NCI-H2029 treated with DMSO at 0.1 percent for 48 hours (cell line): Measurements from ENCODE around the gene TICAM2.

Experiments
- DNase-seq: peaks from one replicate; lab custom pipeline; 2025; lab: John Stamatoyannopoulos, UW

The TICAM2 gene

DNA sequence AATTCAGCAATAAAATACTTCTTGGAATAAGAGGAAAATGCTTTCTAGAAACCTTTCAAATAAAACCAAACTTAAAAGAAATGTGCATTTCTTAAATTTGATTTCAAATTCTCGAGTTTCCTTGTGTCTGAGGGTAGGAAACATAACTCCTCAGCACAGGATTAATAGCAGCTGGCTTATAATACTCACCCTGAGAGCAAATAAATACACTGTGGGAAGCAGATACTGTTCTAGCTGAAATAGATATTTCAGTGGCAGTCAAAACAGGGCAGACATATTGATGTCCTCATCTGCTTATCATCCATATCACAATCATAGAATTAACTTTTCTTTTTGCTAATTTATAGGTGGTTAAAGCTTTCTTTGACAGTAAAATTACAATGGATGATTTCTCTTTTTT lies 33.6 kb downstream of the TICAM2 start:
- DNase-seq = no peak

DNA sequence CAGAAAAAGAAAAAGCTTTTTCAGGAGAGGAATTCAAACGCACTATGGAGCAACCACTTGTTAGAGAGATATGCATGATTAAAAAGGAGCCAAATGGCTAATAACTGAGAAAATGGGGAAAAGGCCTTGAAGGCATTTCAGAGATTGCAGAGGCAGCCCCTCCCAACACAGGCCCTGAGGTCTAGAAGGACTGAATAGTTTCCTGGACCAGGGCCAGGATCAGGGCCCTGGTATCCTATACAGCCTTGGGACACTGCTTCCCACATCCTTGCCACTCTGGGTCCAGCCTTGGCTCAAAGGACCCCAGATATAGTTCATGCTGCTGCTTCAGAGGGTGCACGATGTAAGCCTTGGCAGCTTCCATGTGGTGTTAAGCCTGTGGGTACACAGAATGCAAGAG lies 37.0 kb downstream of the TICAM2 start:
- no peak for DNase-seq

DNA sequence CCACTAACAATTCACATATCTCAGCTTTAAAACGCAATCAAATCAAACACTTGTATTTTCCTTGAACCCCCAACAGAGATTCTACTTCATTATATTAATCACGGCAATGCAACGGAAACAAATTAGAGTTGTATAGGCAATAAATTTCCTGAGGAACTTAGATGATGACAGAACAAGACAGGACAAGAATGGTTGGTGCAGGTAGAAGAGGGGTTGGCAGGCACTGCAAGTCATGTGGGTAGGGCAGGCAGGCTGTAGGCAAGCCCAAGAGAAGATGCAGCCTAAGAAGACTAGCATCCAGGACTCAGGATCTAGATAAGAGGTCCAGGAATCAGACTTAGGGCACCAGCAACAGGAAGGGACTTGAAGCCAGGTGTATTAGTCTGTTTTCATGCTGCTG lies 41.1 kb downstream of the TICAM2 start:
- no peak for DNase-seq

DNA sequence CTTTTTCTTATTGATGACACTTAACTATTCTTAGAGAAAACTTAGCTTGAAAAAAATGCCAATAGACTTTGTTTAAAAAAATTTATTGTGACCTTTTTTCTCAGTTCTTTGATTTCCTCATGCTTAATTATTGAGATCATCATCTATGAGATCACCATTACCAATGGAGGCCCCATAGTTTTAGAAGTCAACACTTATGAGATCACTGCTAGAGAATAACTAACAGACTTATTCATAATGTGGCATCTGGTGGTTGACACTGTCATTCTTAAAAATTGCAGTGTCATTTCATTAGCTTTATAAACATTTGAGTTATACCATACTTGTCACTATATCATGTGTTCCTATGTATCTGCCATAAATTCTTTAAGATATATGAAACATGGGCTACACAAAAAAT lies 42.8 kb downstream of the TICAM2 start:
- no peak for DNase-seq

DNA sequence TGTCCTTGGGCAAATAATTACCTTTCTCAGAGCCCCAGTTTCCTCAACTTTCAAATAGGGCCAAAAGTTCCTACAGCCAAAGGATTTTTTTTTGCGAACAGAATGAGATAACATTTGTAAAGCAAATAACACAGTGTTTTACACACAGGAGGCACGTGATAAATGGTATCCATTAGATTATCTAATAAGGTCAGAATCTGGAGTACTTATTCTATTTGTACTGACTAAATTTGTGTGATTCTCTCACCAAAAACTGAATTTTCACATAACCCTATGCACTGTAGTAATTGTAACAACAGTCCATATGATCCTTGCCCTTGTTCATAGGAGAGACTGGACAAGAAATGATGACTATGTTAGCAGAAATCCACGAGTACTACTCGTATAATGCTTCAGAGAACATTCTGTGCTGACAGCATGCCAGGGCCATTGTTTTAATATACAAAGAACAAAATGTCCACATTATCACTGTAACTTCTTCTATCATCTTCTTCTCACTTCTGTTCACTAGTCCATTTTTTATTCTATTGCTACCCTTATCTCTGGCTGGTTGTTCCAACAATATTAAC lies 43.8 kb downstream of the TICAM2 start:
- DNase-seq = no peak

DNA sequence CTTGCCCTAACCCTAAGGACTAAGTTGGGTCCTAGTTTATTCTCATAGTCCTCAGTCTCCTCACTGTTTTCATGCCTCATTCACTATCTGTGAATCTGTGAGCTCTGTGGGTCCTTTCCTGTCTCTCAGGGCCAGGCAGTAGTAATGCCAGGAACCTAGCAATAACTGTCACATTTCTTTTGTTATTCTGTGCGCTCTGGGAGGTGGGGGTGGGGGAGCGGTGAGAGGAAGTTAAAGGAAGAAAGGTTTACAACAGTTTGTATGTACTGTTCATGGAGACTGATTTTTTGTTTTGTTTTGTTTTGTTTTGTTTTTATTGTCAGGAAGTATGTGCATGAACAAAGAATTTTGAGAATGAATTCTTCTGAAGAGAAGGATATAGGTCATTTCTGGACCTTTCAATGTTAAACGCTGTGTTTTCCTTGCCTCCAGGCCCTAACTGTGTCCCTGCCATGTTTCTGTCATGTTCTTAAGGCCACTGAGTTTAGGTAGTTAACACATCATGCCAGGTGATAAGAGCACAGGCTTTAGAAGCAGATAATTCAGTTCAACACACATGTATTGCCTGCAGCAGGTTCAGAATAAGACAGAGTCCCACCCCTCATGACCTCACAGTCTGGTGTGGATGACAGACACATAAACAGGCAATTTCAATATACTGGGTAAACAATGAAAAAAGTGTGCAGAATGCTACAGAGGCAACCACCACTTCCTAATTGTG lies 44.5 kb downstream of the TICAM2 start:
- DNase-seq = peak; percentile 4

DNA sequence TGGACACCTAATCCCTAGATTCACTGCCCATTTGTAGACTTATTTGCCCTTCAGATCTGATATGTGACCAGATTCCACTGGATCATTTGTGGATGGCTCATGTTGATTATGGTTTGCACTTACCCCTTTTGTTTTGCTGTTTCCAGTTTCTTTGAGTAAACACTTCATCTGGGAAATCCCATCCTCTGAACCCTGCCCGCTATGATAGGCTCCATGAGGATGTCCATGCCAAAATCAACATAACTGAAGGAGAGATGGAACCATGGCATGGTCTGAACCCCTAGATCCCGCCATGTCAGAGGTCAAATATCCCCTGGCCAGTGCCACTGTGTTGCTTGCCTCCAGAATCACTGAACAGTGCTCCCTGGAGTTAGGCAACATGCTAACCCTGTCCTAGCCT lies 46.0 kb downstream of the TICAM2 start:
- DNase-seq = peak; percentile 43

DNA sequence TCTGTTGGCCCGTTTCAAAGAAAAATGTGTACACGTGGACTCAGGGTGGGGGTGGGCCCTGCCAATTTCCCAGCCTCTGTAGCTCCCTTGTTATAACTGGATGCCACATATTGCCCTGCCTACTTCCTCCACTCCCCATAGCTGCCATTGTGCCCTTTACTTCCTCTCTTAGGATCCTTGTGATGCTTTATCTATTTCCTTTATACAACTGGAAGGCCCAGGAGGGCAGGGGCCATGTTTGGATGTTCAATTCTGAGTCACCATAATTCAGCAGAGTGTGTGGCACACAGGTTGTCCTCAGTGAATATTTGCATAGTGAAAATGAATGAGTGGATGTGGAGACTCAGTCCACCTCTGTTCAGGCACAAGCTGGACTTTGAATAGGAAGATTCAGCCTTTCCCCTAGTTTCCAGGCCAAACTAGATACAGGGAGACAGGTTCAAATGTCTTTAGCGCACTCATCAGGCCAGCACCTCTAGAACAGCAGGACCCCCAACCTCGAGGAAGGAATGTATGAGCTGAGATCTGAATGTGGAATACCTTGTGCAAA lies 47.1 kb downstream of the TICAM2 start:
- DNase-seq = no peak

DNA sequence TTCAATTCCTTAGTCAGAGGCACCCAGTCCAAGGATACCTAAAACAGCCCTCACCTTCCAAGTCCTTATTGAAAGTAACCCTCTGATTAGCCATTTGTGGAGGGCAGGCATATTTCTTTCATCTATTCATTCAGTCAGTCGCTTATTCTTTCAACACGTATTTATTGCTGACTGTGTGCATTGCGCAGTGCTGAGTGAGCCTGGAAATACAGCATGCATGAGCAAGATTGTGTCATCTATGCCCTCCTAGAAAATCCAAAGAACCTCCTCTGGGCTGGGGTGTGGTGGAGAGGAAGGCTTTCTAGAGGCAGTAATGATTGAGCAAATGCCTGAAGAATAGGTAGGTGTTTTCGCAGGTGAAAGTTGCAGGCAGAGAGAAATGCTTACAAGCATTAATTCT lies 49.2 kb downstream of the TICAM2 start:
- no peak for DNase-seq

DNA sequence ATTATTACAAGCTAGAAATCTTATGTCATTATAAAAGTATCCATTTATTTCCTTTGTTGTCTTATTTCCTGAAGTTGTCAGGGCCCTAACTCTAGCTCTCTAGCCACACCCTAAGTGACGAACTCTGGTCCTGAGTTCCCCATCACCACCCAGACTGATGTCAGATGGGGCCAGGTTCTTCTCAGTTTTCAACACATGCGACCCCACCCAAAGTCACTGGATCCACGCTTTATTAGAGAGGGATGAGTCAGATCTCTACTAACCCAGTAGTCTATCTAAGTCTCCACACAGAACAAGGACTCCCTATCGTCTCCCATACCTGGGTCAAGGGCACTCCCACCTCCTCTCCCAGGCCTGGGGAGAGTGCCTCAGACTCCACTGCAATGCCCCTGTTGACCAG lies 50.9 kb downstream of the TICAM2 start:
- DNase-seq = no peak

DNA sequence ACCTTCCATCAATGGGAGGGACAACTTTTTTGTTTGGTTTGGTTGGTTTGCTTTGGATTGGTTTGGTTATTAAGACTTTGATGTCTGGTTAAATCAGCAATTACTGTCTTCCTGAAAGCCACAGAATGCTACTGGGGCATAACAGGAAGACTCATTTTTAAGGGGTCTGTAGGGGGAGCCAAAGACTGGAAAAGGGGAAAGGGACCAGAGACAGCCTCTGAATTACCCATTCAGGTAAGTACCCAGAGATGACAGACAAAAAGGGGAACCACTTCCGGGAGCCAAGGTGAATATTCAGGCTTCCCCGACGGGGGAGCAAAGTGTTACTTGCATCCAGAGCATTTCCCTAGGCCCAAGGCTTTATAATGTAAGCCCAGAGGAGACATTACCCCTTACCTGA lies 53.1 kb downstream of the TICAM2 start:
- DNase-seq = no peak

DNA sequence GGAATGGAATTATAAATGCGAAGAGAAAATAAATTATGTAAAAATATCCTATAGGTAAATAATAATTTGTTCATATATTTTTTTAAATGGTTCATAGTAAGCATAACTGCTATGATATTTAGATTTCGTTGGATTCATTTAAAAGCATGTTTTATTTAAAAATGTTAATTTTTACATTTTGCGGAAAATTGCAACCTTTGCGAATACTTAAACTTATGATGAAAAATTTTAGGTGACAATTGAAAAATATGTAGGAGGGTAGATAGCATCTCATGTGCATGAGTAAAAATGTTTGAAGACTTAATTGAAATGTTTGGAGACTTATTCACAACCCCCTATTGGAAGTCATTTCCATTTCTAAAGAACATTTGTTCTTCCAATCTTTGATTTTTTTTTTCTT lies 53.6 kb downstream of the TICAM2 start:
- no peak for DNase-seq

DNA sequence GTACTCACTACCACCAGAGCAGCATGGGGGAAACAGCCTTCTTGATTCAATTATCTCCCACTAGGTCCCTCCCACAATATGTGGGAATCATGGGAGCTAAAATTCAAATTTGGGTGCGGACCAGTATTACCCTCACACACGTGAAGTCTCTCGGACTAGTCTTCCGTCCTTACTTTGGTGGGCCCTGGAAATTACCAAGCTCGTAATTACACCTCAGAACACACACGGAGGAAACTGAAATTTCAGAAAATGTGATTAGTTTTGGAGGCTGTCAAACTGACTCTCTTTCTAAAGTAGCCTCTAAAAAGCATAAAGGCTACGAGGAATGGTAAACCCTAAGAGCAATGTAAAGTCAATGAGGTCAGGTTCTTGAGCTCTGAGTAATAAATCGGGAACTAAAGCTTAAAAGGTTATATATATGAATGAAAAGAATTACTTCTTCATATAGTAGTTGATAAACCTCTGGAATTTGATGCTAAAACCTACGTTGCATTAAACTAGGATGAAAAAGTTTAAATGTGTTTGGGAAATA lies 56.9 kb downstream of the TICAM2 start:
- no peak for DNase-seq

DNA sequence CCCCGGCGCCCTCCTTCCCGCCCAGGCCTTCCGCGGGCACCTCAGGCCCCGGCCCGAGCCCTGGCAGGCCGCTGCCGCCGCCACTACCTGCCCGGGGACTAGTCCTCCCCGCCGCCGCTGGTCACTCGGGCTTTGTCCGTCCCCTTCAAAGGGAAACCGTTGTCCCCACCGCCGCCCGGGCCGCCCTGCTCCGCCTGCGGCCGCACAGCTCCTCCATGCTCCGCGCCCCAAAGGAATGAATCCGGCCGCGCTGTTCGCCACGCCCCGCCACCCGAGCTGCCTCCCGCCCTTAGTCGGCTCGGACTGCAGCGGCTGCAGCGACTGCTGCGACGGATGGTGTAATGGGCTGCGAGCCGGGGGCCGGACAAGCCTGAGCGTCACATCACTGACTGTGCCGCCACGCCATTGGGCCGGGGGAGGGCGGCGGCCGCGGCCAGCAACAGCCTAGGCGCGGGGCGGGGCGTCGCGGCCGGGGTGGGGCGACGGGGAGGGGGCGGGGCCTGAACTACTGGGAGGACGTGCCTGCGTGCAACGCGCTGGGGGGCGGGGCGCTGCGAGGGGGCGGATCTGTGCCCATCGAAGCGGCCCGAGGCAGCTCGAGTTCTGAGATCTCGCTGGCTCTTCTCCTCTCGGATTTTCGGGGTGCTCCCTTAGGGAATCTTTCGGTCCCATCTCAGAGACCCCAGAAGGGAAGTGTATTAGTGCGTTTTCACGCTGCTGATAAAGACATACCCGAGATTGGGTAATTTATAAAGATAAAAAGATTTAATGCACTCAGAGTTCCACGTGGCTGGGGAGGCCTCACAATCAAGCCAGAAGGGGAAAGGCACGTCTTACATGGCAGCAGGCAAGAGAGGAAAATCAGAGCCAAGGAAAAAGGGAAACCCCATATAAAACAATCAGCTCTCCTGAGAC lies 57.6 kb downstream of the TICAM2 start, which contains the start of gene FEM1C:
FEM1C (minus strand) TSS at position 340 of the 915 bp plus-strand sequence. CDS start 1,282 bp downstream, outside the sequence.
- peak; percentile 94 for DNase-seq

DNA sequence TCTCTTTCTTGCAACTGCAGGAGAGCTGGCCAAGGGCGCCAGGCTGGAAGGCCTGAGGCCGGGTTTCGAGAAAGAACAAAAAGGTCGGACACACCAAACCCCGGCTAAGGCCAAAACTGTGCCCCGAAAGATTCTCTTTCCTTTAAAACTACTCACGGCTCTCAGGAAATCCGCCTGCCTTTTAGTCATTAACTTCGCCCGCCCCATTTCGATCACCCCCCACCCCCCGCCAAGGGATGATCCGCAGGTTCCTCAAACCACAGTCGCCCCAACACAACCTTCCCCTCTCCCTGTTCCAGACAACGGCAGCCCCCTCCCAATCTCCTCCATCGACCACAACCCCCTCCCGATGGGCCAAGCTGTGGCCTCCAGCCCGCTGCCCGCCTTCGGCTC lies 58.2 kb downstream of the TICAM2 start:
- DNase-seq = no peak

DNA sequence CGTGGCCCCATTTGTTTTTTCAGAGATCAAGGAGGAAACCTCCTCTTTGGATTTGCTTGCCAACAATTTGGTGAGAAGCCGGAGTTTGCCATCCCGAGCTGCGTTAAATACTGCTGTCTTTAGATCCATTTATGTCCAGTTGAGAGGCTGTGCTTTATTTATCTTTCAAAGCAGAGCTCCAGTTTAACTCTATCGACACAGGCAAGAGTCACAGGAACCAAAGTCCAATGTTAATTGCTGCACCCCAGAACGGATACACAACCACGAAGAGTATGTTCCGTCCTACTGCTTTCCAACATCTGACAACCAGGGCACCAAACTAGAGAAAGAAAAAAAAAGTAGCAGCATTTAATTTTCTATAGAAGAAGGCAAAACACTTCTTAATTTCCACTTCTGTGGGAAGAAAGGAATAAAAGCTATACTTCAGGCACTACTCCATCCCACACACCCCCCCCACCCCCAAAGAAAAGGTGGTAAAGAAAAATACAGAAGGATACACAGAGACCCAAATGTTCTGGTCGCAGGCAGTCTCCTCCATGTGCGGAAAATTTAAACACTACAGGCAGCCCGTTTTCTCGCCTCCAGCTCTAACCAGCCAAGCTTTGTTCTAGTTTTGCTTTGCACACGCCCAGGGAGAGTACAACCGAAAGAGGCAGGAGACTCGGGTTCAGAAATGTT lies 58.8 kb downstream of the TICAM2 start:
- peak; percentile 43 for DNase-seq

DNA sequence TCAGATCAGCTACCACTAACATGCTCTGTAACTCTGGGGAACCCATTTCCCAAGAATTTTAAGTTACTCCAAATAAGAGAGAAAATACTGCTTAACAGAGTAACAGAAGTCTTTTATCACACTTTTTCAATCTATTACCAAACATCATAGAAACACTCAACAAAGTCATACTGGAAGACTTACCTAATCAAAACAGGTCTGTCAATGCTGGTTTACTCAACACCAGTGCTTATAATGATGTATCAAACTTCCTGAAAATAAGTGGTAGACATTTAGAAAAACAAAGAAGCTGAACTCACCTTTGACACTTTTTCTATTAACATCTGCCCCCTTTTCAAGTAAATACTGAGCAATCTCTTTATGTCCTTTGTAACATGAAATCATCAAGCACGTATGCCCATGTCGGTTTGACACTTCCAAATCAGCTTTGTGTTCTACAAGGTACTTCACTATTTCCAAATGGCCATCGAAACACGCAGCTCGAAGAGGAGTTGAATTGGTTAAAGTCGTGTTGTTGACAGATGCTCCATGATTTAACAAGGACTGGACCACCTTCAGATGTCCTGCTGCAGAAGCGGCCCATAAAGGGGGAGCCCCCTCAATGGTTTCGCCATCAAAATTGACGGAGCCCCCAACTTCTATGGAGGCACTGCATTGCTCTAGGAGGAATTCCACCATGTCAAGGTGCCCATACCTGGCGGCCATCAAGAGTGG lies 59.5 kb downstream of the TICAM2 start:
- DNase-seq = no peak

DNA sequence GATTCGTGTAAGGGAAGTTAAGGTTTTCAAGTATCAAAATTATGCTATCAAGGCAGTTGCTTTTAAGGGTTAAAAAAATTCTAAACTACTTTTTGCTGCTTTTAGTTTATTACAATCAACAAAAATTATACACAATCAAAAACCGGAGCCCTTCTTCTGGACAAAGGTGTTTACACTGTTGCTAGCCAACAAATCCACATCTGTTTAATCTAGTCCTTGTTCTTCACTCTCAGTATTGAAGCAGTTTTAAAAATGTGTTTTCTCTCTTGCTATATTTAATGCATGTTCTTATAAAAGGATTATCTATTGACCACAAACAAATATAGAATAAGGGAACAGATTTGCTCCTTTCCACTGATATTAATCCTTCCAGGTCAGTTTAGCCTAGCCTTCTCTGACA lies 60.2 kb downstream of the TICAM2 start:
- peak; percentile 13 for DNase-seq

DNA sequence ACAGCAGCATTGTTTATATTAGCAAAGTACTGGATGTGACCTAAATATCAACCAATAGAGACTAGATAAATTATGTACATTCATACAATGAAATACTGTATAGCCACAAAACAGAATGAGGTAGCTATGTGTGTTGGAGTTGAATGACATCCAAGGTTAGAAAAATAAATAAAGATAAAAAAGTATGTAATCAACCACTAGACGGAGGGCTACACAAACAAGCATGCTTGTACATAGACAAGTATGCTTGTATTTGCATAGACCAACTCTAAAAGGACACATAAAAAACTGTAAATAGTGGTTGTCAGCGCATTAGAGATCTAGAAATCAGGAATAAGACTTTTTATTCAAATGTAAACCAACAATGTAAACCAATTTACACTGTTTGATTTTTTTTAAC lies 60.7 kb downstream of the TICAM2 start:
- DNase-seq = no peak

DNA sequence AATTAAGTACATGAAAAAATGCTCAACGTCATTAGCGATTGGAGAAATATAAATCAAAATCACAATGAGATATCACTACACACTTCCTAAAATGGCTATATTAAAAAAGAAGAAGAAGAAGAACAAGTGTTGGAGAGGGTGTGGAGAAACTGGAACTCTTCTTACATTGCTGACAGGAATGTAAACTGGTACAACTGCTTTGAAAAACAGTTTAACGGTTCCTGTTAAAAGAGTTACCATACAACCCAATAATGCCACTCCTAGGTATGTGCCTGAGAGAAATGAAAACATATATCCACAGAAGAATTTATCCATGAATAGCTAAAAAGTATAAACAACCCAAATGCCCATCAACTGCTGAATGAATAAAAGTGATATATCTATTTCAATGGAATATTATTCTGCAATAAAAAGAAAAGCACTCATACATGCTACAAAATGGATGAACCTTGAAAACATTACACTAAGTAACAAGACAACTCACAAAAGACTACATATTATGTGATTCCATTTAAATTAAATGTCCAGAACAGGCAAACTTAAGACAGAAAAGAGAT lies 66.7 kb downstream of the TICAM2 start:
- DNase-seq = no peak

DNA sequence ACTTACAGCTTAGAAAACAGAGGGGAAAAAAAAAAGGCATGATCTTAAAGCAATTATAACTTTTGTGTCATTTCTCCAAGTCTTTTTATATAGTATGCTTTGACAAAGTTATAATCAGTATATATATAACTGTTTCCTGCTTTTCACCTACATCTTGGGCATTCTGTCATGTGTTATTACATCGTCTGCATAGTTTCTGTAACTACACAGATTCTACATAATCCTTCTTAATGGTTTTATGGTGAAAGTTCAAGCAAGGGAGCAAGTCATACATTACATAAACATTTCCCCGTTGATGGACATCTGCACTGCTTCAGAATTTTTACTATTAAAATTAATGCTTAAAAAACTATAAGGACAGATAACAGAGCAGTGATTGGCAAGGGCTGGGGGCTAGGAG lies 69.8 kb downstream of the TICAM2 start:
- no peak for DNase-seq
